ENCODE results near the gene SLC4A2.

The SLC4A2 gene

DNA sequence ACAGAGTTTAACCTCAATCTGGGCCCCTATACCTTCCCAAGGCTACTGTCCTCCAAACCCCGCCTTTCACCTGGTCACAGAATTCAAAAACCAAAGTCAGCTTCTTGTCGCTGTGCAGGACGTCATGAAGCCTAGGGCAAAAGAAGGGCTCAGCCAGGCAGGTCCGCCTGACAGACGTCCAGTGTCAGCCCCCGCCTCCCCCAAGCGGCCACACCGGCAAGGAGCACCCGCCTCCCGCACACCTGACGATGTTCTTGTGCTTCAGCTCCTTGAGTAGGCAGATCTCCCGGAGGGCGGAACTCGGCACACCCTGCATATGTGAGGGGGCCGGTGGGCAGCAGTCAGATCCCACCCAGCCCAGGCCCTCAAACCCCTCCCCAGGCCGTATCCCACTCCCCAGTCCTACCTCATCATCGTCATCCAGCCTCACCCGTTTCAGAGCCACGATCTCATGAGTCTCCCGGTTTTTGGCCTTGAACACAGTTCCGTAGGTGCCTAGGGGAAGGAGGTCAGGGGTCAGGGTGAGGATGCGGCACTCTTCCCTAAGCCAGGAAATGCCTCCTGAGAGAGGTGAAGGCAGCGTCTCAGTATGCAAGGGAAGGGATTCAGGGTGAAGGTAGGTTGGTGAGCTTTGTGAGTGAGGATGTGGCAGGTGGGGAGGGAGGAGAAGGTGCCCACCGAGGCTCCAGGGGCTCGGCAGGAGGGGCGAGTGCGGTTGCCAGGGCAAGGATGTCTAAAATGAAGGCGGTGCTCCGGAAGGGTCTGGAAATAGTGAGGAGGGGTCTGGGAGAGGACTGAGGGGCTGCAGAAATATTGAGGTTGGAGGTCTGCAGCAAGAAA, 2.5 kb upstream of the SLC4A2 start:
- H3K4me3 ChIP-seq (replicated peaks; ENCODE audit: low read depth, low read length): peak overlapping the region; percentile 85
- no peak for DNase-seq (ENCODE audit: low read depth)
- no peak for TF ChIP-seq CTCF (IDR thresholded peaks at IDR 0.05; ENCODE audit: low read length, missing control alignments)

DNA sequence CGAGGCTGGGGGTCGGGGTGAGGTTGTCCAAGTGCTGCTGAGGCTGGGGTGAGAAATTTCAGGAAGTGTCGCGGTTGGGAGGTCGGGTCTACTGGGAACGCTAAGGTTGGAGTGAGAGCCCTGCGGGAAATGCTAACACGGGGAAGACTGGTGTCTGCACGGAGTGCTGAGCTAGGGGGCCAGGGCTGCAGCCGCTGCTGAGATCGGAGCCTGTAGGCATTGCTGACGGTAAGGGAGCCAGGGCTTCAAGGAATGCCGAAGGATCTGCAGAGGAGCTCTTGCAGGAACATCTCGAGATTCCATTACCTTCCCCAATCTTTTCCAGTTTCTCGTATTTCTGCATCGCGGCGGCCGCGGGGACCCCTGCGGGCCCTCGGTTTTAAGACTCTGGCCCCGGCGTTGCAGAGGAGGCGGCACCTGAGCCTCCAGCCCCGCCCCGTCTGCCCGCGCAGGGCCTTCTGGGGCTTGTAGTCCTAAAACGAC, 1.8 kb upstream of the SLC4A2 start, which contains the start of gene CDK5:
CDK5 (minus strand) TSS at position 392 of the 483 bp plus-strand sequence; CDS start at position 343, 49 bp downstream.
- no peak for TF ChIP-seq CTCF (IDR thresholded peaks at IDR 0.05; ENCODE audit: low read length, missing control alignments)
- no peak for DNase-seq (ENCODE audit: low read depth)
- H3K4me3 ChIP-seq (replicated peaks; ENCODE audit: low read depth, low read length): peak within 1 kb of the TSS; percentile 85

- DNase-seq (ENCODE audit: low read depth): peak; percentile 100
- TF ChIP-seq CTCF (IDR thresholded peaks at IDR 0.05; ENCODE audit: low read length, missing control alignments): no peak
Observed at GRCh38 chr7:151057989-151058780, 1.2 kb upstream of the SLC4A2 start.

DNA sequence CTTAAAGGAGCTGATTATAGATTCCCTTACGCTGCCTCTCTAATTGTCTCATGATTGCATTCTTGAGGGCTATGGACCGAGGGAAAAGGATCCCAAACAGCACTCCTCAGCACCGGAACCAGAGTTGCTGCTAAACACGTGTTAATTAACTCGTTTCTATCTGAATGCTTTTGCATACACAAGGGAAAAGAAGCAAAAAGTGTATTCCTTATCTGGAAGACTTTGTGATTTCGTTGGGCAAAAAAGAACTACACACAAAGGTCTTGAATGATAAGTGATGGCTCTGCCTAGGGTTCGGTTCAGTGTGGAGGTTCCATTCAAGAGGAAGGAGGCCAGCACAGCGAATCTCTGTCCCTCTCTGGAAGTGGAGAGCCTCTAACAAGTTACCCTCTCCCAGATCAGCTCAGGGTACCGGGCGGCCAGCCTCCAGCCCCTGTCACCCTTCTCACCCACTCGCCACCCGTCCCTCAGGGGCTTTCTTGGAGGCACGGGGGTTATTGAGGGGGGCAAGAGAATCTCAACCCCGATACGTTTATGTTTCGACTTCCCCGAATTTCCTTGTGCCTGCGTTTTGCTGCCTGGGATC, 515 bp upstream of the SLC4A2 start:
- no peak for DNase-seq (ENCODE audit: low read depth)
- H3K4me3 ChIP-seq (replicated peaks; ENCODE audit: low read depth, low read length): peak overlapping the region; percentile 85
- no peak for TF ChIP-seq CTCF (IDR thresholded peaks at IDR 0.05; ENCODE audit: low read length, missing control alignments)

More at GRCh38 chr7:151057989-151058780, 1.2 kb upstream of the SLC4A2 start:
- peak overlapping the region; percentile 85 for H3K4me3 ChIP-seq (replicated peaks; ENCODE audit: low read depth, low read length)

DNA sequence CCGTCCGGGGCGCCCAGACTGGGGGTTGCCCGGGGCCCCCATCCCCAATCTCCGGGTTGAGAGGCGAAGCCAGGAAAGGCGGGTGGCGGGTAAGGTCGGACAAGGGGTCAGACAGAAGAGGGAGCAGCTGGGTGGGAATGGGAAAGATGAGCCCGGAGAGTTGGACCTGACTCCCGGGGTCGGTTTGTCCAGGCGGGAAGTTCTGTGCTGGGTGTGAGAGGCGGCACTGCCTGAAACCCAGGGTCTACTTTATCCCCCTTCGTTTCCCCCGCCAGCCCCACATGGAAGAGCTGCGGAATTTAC, 675 bp downstream of the SLC4A2 start:
- peak overlapping the region; percentile 83 for H3K4me3 ChIP-seq (replicated peaks; ENCODE audit: low read depth, low read length)
- TF ChIP-seq CTCF (IDR thresholded peaks at IDR 0.05; ENCODE audit: low read length, missing control alignments): no peak
- no peak for DNase-seq (ENCODE audit: low read depth)

DNA sequence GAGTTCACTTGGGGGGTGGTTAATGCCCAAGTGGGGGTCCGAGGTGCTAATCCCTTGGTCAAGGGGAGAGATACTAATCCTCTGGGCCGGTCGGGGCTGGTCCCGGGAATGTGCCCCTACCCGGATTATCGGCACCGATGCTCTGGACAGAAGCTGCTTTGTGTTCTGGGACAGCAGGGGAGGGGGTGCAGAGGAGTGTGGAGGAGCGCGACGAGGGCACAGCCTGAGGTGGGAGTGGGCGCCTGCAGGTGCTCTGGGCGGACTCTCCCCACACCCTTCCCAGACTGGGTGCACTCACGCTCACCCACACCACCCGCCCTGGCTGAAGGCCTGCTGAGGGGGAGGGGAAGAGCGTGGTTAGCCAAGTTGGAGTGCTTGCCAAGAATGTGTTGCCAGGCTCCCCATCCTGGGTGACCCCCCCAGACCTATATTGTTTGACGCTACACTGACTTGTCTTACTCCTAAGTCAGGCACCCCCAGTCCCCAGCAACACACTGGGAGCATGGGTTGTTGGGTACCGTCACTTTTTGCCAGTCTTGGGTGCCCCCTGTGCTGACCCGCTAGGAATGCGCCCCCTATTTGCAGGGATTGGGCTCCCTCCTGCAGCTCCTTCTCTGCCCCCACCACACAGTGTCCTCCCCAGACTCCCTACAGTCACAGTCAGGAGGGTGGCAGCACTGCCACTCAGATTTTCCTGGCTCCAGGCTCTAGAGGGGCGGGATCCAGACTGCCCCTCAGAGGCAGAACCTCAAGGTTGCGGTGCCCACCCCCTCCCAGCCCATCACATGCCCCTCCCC, 1.2 kb downstream of the SLC4A2 start:
- peak overlapping the region; percentile 83 for H3K4me3 ChIP-seq (replicated peaks; ENCODE audit: low read depth, low read length)
- peak; percentile 64 for DNase-seq (ENCODE audit: low read depth)
- peak; percentile 9 for TF ChIP-seq CTCF (IDR thresholded peaks at IDR 0.05; ENCODE audit: low read length, missing control alignments)
